ENCODE measurements around the gene CLIC1.

The CLIC1 gene

DNA sequence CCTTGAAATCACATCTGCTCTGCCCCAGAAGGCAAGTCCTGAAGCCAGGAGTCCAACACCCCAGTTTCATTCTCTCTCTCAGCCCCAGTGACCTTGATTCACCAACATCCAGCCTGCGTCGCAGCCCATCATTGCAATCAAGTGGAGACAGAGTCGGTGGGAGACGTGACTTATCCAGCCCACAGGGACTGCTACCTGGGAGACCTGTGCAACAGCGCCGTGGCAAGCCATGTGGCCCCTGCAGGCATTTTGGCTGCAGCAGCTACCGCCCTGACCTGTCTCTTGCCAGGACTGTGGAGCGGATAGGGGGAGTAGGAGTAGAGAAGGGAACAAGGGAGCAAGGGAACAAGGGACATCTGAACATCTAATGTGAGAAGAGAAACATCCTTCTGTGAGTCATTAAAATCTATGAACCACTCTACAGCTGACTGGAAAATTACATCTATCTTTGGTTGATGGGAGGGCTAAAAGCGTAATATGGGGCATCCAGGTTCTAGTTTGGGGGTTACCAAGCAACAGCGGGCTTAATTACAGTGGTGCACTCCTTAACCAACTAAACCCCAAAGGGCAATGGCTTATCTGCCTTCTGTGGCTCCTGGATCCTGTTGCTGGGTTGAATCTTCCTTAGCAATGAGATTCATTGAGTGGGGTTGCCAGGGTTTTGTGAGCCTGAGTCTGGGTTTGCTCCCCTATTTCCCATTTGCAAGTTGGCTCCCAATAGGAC is 18.7 kb downstream of the CLIC1 start:
- TF ChIP-seq, protein P1, sequence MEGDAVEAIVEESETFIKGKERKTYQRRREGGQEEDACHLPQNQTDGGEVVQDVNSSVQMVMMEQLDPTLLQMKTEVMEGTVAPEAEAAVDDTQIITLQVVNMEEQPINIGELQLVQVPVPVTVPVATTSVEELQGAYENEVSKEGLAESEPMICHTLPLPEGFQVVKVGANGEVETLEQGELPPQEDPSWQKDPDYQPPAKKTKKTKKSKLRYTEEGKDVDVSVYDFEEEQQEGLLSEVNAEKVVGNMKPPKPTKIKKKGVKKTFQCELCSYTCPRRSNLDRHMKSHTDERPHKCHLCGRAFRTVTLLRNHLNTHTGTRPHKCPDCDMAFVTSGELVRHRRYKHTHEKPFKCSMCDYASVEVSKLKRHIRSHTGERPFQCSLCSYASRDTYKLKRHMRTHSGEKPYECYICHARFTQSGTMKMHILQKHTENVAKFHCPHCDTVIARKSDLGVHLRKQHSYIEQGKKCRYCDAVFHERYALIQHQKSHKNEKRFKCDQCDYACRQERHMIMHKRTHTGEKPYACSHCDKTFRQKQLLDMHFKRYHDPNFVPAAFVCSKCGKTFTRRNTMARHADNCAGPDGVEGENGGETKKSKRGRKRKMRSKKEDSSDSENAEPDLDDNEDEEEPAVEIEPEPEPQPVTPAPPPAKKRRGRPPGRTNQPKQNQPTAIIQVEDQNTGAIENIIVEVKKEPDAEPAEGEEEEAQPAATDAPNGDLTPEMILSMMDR (IDR thresholded peaks at IDR 0.05; ENCODE audit: control insufficient read depth, extremely low read depth, insufficient read depth), result no peak
- no peak for DNase-seq (ENCODE audit: low read depth)
- H3K4me3 ChIP-seq (ENCODE audit: low read depth, low read length), result no peak overlapping the region

DNA sequence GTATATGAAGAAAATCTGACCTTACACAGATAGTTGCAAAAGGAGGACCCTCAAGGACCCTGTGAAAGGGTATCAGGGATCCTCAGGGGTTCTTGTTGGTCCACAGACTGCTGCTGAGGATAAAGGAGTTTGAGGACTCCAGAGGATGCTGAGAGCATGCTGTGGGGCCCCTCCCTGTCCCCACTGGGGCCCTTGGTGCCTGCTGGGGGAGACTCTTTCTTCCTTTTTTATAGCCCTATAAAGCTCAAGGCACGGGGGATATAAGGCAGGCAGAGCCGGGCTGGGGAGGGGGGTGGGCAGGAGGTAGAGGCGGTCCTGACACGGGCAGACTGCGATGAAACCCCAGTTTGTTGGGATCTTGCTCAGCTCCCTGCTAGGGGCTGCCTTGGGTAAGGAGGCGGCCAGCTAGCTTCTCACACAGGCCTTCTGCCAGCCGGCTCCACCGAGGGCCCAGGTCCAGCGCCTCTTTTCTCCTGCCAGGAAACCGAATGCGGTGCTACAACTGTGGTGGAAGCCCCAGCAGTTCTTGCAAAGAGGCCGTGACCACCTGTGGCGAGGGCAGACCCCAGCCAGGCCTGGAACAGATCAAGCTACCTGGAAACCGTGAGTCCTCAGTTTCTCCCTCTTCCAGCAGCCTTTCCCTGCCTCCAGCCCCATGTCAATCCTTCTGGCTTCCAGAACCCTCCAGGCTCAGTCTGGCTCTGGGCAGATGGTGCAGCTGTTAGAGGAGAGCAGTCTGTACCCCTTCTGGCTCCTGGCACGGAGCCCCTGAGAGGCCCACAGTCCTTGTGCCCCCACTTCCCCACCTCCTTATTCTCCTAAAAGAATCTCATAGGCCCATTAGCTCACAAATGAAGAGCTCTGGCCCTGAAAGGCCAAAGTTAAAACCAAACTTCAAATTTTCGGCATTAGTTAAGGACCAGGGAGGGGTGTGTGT is 21.0 kb downstream of the CLIC1 start, which contains the start of gene LY6G6D:
Gene LY6G6D, plus strand, starts transcription at position 327 of the 937 bp plus-strand sequence. Its CDS starts 8 bp downstream, at position 335.
- TF ChIP-seq, protein P1 (IDR thresholded peaks at IDR 0.05; ENCODE audit: control insufficient read depth, extremely low read depth, insufficient read depth), result no peak
- no peak within 1 kb of the TSS for H3K4me3 ChIP-seq (ENCODE audit: low read depth, low read length)
- DNase-seq (ENCODE audit: low read depth), result no peak

DNA sequence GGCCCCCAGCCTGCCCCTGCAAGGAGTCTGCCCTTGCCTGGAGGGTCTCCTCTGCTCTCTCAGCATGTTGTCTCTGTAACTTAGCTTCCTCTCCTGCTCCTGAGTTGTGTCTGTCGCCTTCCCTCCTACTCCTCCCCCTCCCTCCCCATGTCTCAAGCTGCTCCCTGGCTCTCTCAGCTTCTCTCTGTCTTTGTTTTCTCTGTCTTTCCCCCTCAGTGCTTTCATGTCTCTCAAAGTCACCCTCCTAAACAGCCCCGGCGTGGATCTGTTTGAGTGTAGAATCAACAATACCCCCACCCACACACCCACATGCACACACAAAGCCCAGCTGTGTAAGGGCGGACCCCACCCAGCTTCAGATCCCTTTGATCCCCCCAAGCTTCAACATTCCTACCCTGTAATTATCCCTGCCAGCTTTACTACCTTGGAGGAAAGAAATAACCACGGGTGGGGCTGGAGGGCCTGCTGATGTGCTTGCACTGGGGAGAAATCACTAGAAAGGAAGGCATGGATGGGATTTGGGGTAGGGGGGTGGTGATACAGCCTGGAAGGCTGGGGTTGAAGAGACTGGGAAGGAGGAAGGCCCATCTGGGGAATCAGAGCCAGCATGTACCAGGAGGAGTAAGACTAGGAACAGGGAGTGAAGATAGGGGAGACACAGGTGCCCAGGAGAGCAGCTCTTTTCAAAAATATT is 22.2 kb downstream of the CLIC1 start:
- TF ChIP-seq, protein P1 (IDR thresholded peaks at IDR 0.05; ENCODE audit: control insufficient read depth, extremely low read depth, insufficient read depth), result no peak
- DNase-seq (ENCODE audit: low read depth), result no peak
- H3K4me3 ChIP-seq (ENCODE audit: low read depth, low read length), result no peak overlapping the region

DNA sequence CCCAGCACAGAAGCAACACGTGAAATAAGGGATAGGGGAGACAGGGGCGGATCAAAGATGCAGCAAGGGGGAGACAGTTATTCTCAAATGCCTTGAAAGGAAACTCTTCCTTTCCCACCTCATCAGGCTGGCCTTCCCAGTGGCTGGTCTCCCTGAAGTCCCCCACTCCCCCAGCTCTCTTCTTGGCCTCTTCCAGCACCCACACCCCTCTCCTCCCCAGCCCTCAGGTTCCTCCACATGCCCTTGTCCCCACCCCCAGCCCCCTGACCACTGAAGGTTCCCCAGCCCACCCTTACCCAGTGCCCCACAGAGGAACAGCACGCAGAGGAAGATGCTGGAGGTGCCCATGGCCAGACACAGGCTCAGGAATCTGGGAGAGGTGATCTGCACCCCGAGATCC is 22.9 kb downstream of the CLIC1 start:
- TF ChIP-seq, protein P1 (IDR thresholded peaks at IDR 0.05; ENCODE audit: control insufficient read depth, extremely low read depth, insufficient read depth), result no peak
- H3K4me3 ChIP-seq (ENCODE audit: low read depth, low read length), result no peak overlapping the region
- DNase-seq (ENCODE audit: low read depth), result no peak

DNA sequence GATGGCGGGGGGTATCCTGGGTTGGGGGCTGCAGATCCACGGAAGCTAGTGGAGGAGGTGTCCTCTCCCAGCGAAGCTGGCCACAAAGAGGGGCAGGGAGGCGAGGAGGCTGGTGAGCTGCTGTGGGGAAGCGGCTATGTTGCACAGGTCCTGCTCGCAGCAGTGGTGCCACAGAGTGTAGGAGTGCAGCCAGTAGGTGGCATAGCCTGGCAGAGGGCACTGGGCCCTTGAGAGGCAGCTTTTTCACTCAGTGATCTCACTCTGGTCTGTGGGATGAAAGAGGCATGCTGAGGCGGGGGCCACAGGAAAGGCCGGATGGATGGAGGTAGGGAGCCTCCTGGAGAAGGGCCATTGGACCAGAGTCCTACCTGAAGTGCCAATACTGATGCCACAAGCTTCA is 24.0 kb downstream of the CLIC1 start:
- DNase-seq (ENCODE audit: low read depth), result peak; percentile 19
- TF ChIP-seq, protein P1 (IDR thresholded peaks at IDR 0.05; ENCODE audit: control insufficient read depth, extremely low read depth, insufficient read depth), result peak; percentile 65
- no peak overlapping the region for H3K4me3 ChIP-seq (ENCODE audit: low read depth, low read length)

- no peak for DNase-seq (ENCODE audit: low read depth)
- TF ChIP-seq, protein P1 (IDR thresholded peaks at IDR 0.05; ENCODE audit: control insufficient read depth, extremely low read depth, insufficient read depth), result no peak
- H3K4me3 ChIP-seq (ENCODE audit: low read depth, low read length), result no peak overlapping the region
Observed at GRCh38 chr6:31711233-31711632, 25.1 kb downstream of the CLIC1 start.
